Activated T-cell treated with anti-CD3 and anti-CD28 coated beads, Interleukin-2, amount 50 U/mL, for 24 hours (primary cell): ENCODE data around the gene GALNT1.
A peak's percentile ranks its signal among the peaks of the same experiment; 100 is the strongest.

Experiments used
- DNase-seq: peaks from one replicate; pipeline ENCODE4 v3.0.0-alpha.2; 2020
- H3K27ac Mint-ChIP-seq: 2 replicates; pipeline ENCODE4 v1.8.0; 2020; ENCODE audit warnings: mild to moderate bottlenecking, mixed read lengths
- H3K27me3 Mint-ChIP-seq: 2 replicates; pipeline ENCODE4 v1.8.0; 2020; ENCODE audit warnings: mixed read lengths
- H3K36me3 Mint-ChIP-seq: 2 replicates; pipeline ENCODE4 v1.8.0; 2020; ENCODE audit warnings: low read depth, mixed read lengths
- H3K4me1 Mint-ChIP-seq: 2 replicates; pipeline ENCODE4 v1.8.0; 2020; ENCODE audit warnings: low read depth, mixed read lengths
- H3K4me3 Mint-ChIP-seq: 2 replicates; pipeline ENCODE4 v1.8.0; 2020; ENCODE audit warnings: mild to moderate bottlenecking, moderate library complexity, mixed read lengths
- H3K9me3 Mint-ChIP-seq: 2 replicates; pipeline ENCODE4 v1.8.0; 2020; ENCODE audit warnings: mixed read lengths

Gene GALNT1

DNA sequence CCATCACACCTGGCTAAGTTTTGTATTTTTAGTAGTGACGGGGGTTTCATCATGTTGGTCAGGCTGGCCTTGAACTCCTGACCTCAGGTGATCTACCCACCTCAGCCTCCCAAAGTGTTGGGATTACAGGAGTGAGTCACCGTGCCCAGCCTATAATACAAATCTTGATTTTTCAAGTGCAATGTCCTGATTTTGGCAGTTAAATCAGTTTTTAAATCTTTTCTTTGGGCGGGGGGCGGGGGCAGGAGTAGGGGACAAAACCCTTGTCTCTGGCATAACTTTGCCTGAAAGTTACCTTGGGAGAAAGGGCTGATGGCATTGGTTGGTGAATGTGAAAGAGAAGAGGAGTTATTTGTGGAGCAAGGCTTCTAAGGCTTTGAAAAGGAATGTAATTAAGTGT lies 12.3 kb downstream of the GALNT1 start:
- DNase-seq = no peak
- Mint-ChIP-seq H3K27ac (no peak overlapping the region), H3K4me1 (peaks cover 33% of the 10 kb centered on the region), H3K9me3 (no peaks in the 10 kb centered on the region), H3K27me3 (no peaks in the 10 kb centered on the region), H3K4me3 (no peak overlapping the region), H3K36me3 (peaks cover 7% of the 10 kb centered on the region)

DNA sequence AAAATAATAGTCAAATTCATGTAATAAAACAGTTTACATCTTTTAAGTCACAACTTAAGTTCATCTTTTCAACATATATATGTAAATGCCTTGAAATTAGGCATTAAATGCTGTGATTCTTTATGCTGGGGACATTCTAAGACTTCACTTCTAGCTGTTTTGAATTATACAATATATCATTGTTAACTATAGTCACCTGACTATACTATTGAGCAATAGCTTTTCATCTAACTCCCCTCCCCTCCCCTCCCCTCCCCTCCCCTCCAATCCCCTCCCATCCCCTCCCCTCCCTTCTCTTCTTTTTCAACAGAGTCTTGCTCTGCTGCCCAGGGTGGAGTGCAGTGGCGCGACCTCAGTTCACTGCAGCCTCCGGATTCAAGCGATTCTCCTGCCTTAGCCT lies 16.2 kb downstream of the GALNT1 start:
- Mint-ChIP-seq H3K27ac (no peak overlapping the region), H3K9me3 (peaks cover 29% of the 10 kb centered on the region), H3K4me3 (no peak overlapping the region), H3K4me1 (peaks cover 36% of the 10 kb centered on the region), H3K36me3 (peaks cover 36% of the 10 kb centered on the region), H3K27me3 (no peaks in the 10 kb centered on the region)
- DNase-seq = no peak

DNA sequence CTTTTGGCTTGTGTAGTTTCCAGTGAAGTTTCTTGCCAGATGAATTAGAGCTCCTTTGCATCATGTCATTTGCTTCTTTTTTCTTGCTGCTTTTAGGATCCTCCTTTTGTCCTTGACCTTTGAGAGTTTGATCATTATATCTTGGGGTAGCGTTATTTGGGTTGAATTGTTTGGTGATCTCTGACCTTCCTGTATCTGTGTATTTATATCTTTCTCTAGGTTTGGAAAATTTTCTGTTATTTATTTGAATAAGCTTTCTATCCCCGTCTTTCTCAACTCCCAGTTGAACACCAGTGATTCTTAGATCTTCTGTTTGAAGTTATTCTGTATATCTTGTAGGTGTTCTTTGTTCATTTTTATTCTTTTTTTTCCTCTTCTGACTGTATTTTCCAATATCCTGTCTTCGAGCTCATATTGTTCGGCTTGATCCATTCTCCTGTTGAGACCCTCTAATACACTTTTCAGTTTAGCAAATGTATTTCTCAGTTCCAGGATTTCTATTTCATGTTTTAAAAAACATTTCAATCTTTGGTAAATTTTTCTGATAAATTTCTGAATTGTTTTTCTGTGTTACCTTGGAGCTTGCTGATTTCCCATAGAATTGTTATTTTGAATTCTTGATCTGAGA lies 20.8 kb downstream of the GALNT1 start:
- no peak overlapping the region for H3K27ac Mint-ChIP-seq
- H3K36me3 Mint-ChIP-seq = peaks cover 51% of the 10 kb centered on the region
- no peak for DNase-seq
- no peak overlapping the region for H3K4me3 Mint-ChIP-seq
- no peaks in the 10 kb centered on the region for H3K27me3 Mint-ChIP-seq
- peaks cover 53% of the 10 kb centered on the region for H3K4me1 Mint-ChIP-seq
- peaks cover 33% of the 10 kb centered on the region for H3K9me3 Mint-ChIP-seq

DNA sequence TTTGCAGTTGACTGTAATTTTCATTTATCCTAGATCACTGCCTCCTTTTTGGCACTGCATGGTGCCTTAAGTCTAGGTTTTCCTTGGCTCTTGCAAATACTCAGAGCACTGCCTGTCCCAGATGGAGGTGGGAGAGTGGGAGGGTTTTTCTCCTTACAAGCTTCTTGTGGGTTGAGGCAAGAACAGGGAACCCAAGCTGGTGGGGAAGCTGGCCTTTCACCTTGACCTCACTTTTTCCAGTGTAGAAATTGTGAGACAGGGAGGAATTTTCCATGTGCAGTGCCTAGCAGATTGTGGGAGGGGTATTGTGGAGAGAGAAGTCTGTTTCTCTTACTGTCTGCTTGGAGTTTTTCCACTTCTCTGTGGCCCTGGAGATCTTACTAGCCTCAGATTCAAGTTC lies 21.5 kb downstream of the GALNT1 start:
- H3K9me3 Mint-ChIP-seq = peaks cover 33% of the 10 kb centered on the region
- no peak overlapping the region for H3K4me3 Mint-ChIP-seq
- H3K36me3 Mint-ChIP-seq = peaks cover 51% of the 10 kb centered on the region
- H3K27me3 Mint-ChIP-seq = no peaks in the 10 kb centered on the region
- DNase-seq = no peak
- peaks cover 58% of the 10 kb centered on the region for H3K4me1 Mint-ChIP-seq
- no peak overlapping the region for H3K27ac Mint-ChIP-seq

DNA sequence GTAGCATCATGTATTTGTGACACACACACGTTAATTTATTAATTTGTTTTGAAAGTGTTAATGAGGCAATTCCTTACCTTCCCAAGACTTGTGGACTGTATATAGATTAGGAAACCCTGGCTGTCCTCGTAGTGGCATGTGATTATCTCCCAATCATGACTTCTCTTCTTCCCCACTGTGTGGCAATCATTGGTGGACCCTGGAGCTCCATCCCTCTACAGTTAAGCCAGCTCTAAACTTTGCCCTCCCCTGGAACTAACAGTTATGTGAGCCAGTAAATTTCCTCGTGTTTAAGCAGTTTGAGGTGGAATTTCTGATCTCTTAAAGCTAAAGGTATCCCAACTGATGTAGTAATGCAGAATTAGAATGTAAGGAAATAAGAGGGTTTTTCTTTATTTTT lies 22.0 kb downstream of the GALNT1 start:
- H3K9me3 Mint-ChIP-seq = peaks cover 33% of the 10 kb centered on the region
- H3K4me3 Mint-ChIP-seq = no peak overlapping the region
- no peak for DNase-seq
- H3K27me3 Mint-ChIP-seq = no peaks in the 10 kb centered on the region
- peaks cover 58% of the 10 kb centered on the region for H3K4me1 Mint-ChIP-seq
- peaks cover 46% of the 10 kb centered on the region for H3K36me3 Mint-ChIP-seq
- no peak overlapping the region for H3K27ac Mint-ChIP-seq

DNA sequence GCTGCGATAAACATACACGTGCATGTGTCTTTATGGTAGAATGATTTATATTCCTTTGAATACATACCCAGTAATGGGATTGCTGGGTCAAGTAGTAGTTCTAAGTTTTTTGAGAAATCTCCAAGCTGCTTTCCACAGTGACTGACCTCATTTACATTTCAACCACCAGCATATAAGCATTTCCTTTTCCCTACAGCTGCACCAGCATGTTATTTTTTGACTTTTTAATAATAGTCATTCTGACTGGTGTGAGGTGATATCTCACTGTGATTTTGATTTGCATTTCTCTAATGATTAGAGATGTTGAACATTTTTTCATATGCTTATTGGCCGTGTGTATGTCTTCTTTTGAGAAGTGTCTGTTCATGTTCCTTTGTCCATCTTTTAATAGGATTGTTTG lies 22.8 kb downstream of the GALNT1 start:
- Mint-ChIP-seq H3K27me3 (no peaks in the 10 kb centered on the region), H3K4me1 (peaks cover 58% of the 10 kb centered on the region), H3K9me3 (peaks cover 33% of the 10 kb centered on the region), H3K27ac (no peak overlapping the region), H3K4me3 (no peak overlapping the region), H3K36me3 (peaks cover 43% of the 10 kb centered on the region)
- no peak for DNase-seq

DNA sequence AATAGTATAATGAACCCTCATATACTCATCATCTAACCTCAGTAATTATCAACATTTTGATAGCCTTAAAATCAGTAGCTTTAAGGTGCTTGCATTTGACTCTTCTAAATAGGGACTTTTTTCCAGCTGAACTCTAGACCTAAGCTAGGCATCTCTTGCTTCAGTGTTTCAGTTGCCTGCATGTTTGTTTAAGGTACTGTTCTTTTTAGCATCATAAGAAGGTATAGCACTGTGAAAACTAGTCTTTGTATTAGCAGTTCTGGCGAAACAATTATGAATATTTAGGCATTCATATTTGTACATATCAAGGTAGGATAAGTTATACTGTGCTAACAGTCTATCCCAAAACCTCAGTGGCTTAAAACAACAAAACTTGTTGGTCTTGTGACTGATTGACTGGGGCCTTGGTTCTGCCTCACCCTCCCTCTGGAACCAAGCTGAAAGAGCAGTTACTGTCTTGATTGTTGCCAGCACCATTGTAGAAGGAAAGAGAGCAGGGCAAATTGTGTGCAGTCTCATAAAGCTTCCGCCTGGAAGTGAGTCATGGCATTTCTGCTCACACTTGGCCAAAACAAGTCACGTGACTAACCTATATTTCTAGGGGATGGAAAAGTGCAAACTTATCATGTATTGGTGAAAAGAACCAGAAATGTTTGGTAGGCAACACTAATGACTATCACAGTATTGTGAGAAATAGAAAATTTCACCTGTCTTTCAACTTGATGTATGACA lies 24.3 kb downstream of the GALNT1 start:
- no peak for DNase-seq
- peaks cover 22% of the 10 kb centered on the region for H3K9me3 Mint-ChIP-seq
- H3K36me3 Mint-ChIP-seq = peaks cover 34% of the 10 kb centered on the region
- H3K27me3 Mint-ChIP-seq = no peaks in the 10 kb centered on the region
- H3K27ac Mint-ChIP-seq = peak overlapping the region; percentile 77
- peaks cover 58% of the 10 kb centered on the region for H3K4me1 Mint-ChIP-seq
- H3K4me3 Mint-ChIP-seq = no peak overlapping the region

DNA sequence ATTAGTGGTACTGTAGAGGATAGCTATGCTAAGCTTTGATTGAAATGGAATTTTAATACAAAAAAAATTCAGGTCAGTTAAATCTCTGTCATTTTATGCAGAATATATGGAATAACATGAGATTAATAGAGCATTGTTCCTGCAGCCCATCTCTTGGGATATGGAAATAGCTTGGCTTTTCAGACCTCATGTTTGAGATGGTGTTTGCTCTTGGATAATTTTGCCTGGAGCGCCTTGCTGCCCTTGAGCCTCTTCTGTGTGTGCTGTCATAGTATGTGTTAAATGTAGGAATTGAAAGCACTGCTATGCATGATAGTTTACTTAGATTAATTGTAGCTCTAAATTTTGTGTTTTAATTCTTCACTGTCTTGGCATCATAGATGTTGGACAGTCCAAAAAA lies 27.7 kb downstream of the GALNT1 start:
- DNase-seq = no peak
- H3K4me1 Mint-ChIP-seq = peaks cover 45% of the 10 kb centered on the region
- no peak overlapping the region for H3K4me3 Mint-ChIP-seq
- no peak overlapping the region for H3K27ac Mint-ChIP-seq
- no peaks in the 10 kb centered on the region for H3K27me3 Mint-ChIP-seq
- H3K36me3 Mint-ChIP-seq = peaks cover 2% of the 10 kb centered on the region
- H3K9me3 Mint-ChIP-seq = no peaks in the 10 kb centered on the region

DNA sequence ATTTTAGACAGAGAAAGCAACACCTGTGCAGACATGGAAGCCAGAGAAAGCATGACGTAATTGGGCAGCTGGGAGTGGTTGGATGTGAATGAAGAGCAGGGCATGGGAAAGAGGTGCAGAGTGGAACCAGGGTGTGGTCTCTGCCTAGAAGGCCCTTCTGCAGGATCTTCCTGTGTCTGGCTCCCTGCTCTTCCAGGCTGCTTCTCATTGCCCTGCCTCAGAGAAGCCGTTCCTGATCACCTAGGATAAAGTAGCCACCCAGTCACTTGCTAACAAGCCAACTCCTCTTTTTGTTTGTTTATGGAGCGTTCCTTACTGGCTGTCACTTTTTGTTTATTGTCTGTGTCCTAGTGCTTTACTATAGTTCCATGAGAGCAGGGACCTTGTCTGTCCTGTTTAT lies 28.5 kb downstream of the GALNT1 start:
- DNase-seq = no peak
- H3K4me3 Mint-ChIP-seq = no peak overlapping the region
- no peak overlapping the region for H3K27ac Mint-ChIP-seq
- H3K27me3 Mint-ChIP-seq = no peaks in the 10 kb centered on the region
- no peaks in the 10 kb centered on the region for H3K9me3 Mint-ChIP-seq
- peaks cover 38% of the 10 kb centered on the region for H3K4me1 Mint-ChIP-seq
- peaks cover 2% of the 10 kb centered on the region for H3K36me3 Mint-ChIP-seq

DNA sequence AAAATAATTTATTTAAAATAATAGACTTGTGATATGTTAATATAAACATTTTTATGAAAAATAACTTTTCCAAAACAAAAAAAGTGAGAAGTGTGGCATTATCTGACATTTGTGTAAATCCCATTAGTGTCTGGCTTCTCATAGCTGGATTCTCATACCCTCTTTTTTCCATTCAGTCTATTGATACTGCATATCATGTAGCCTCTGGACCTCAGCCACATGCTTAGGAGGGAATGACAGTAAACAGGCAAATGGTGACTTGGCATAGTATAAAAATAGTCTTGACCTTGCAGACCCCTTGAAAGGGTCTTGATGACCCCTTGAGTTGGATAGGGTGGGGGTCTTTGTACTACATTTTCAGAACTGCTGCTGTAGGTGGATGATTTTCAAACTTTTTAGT lies 29.2 kb downstream of the GALNT1 start:
- Mint-ChIP-seq H3K4me1 (peaks cover 39% of the 10 kb centered on the region), H3K36me3 (no peaks in the 10 kb centered on the region), H3K4me3 (no peak overlapping the region), H3K9me3 (no peaks in the 10 kb centered on the region), H3K27me3 (no peaks in the 10 kb centered on the region), H3K27ac (no peak overlapping the region)
- DNase-seq = no peak

DNA sequence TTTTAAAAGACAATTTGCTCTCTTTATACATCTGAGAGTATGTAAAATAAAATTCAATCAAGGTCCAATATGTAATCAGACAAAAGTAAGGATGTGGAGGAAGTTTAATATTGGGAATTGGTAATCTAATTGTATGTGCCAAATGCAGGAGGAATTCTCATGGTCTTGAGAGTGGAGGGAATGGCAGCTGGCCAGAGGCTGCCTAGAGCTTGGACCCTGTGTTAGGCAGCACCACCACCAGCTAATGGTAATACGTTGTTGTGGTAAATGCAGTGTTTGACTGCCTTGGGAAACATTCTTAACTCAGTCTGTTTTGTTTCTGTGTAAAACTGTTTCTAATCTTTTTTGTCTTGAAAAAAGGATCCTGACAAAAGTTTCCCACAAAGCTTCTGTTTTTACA lies 30.0 kb downstream of the GALNT1 start:
- Mint-ChIP-seq H3K4me3 (no peak overlapping the region), H3K27ac (no peak overlapping the region), H3K4me1 (peaks cover 31% of the 10 kb centered on the region), H3K9me3 (no peaks in the 10 kb centered on the region), H3K36me3 (no peaks in the 10 kb centered on the region), H3K27me3 (no peaks in the 10 kb centered on the region)
- DNase-seq = no peak

DNA sequence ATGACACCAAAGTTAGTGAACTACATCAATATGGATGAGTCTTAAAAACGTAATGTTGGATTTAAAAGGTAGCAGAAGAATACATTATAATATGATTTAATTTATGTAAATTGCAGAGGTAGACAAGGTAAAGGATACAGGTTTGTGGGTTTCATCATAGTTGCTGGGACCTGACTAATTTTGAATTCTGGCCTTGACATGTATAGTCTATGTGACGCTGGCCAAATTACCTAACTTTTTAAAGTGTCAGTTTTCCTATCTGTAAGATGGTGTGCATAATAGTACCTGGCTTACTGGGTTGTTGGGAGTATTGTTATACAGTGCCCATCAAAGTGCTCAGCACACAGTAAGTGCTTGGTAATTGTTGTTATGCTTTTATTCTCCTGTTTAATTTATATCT lies 34.5 kb downstream of the GALNT1 start:
- no peak for DNase-seq
- no peak overlapping the region for H3K27ac Mint-ChIP-seq
- H3K9me3 Mint-ChIP-seq = no peaks in the 10 kb centered on the region
- H3K4me3 Mint-ChIP-seq = no peak overlapping the region
- peaks cover 32% of the 10 kb centered on the region for H3K4me1 Mint-ChIP-seq
- no peaks in the 10 kb centered on the region for H3K27me3 Mint-ChIP-seq
- peaks cover 2% of the 10 kb centered on the region for H3K36me3 Mint-ChIP-seq

DNA sequence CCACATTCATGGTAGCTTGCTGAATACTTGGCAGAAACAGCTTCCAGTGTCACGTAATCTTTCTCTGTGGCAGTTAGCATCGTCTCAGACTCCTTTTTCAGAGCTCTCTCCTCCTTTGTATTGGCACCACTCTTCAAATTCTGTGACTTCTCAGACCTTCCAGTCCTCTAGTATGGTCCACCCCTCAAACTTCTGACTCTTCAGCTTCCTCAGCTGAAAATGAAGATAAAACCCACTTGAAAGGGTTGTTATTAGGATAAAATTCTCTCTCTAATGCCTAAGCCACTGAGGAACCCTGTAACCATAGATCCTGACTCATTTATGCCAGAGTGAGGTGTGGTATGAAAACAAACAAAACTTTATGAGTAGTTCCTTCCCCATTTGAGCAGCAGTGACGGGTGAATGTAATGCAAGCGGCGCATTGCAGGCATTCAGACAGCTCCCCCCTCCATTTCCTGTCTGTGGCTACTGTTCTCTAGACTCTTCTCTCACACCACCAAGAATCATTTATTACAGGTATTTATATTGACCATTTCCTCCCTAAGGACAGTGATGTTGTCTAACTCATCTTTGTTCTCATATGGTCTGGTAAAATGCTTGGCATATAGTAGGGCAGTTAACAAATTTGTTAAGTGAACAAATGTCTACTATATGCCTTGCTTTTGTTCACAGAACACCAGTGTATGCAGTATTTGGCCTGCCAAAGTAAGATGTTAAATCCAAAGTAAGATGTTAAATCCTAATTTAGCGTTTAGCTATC lies 35.3 kb downstream of the GALNT1 start:
- Mint-ChIP-seq H3K36me3 (peaks cover 2% of the 10 kb centered on the region), H3K27me3 (no peaks in the 10 kb centered on the region), H3K4me3 (no peak overlapping the region), H3K9me3 (no peaks in the 10 kb centered on the region), H3K4me1 (peaks cover 34% of the 10 kb centered on the region), H3K27ac (no peak overlapping the region)
- peak; percentile 59 for DNase-seq

DNA sequence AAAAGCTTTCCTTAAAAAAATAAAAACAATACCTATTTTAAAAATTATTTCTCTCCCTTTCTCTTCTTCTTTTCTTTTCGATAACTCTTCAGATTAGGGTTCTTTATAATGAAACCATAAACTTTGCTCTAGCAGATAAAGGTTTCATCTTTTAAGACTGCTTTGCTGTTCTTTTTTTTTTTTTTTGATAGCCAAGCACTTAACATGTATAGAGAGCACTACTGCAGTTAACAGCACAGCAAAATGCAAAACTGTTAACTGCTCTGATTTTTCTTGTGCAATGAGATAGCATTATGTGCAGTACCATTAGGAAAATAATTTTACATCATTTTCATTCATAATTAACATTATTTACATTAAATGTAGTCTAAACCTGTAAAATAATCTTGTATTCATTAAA lies 36.3 kb downstream of the GALNT1 start:
- Mint-ChIP-seq H3K36me3 (peaks cover 2% of the 10 kb centered on the region), H3K9me3 (no peaks in the 10 kb centered on the region), H3K4me3 (no peak overlapping the region), H3K4me1 (peaks cover 38% of the 10 kb centered on the region), H3K27ac (no peak overlapping the region), H3K27me3 (no peaks in the 10 kb centered on the region)
- DNase-seq = no peak

DNA sequence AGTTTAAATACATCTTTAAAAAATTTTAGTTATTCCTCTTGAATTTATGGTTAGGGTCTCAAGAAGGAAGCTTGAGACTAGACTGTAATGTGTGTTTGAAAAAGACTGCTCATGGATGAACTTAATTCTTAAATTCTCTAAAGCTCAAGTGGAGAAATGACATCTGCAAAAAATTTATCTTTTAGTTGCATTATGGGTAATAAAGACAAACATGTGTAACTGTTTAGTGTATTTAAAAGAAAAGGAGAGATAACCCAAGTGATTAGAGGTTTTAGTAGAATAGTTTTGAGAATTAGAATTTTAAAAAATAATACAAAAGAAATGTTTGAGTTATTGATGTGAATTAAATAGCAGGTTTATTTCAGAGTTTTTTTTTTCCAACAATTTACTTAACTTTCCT lies 36.7 kb downstream of the GALNT1 start:
- Mint-ChIP-seq H3K4me1 (peaks cover 39% of the 10 kb centered on the region), H3K36me3 (peaks cover 2% of the 10 kb centered on the region), H3K27ac (no peak overlapping the region), H3K9me3 (no peaks in the 10 kb centered on the region), H3K27me3 (no peaks in the 10 kb centered on the region), H3K4me3 (no peak overlapping the region)
- no peak for DNase-seq
